OCI-LY1 (cell line): ENCODE data around the gene MAPT.

Experiments used
- H2AFZ ChIP-seq: fragments of 200-600 bp; sonication (generic), shearing (Covaris generic); 2 replicates; pipeline ENCODE4 v1.6.0; 2014; ENCODE audit warnings: antibody characterized with exemption, mild to moderate bottlenecking, low read length
- H3F3A ChIP-seq: fragments of 200-600 bp; sonication (generic), shearing (Covaris generic); 2 replicates; pipeline ENCODE4 v1.6.0; 2014; ENCODE audit warnings: mild to moderate bottlenecking, antibody characterized with exemption, low read length, moderate library complexity; ENCODE audit not compliant: insufficient read depth
- H3K27ac ChIP-seq: fragments of 200-600 bp; sonication (generic); 2 replicates; pipeline ENCODE4 v1.5.1; 2014; ENCODE audit warnings: low read length, mixed run types, mild to moderate bottlenecking, low read depth; ENCODE audit not compliant: poor library complexity, severe bottlenecking
- H3K27me3 ChIP-seq: fragments of 200-600 bp; sonication (generic); 2 replicates; pipeline ENCODE4 v1.6.0; 2014; ENCODE audit warnings: antibody characterized with exemption, mild to moderate bottlenecking, low read length, moderate library complexity; ENCODE audit not compliant: insufficient read depth
- H3K36me3 ChIP-seq: fragments of 200-600 bp; sonication (generic); 2 replicates; pipeline ENCODE4 v1.6.1; 2014; ENCODE audit warnings: mild to moderate bottlenecking, antibody characterized with exemption, low read length, moderate library complexity, mixed read lengths; ENCODE audit not compliant: insufficient read depth
- H3K4me1 ChIP-seq: fragments of 200-600 bp; sonication (generic); 2 replicates; pipeline ENCODE4 v1.5.1; 2014; ENCODE audit warnings: mild to moderate bottlenecking, low read length, moderate library complexity; ENCODE audit not compliant: insufficient read depth, severe bottlenecking
- H3K4me2 ChIP-seq: fragments of 200-600 bp; sonication (generic), shearing (Covaris generic); 2 replicates; pipeline ENCODE4 v1.6.1; 2014; ENCODE audit warnings: low read length
- H3K4me3 ChIP-seq: fragments of 200-600 bp; sonication (generic); 2 replicates; pipeline ENCODE4 v1.5.1; 2014; ENCODE audit warnings: low read length, low read depth, mild to moderate bottlenecking, mixed read lengths; ENCODE audit not compliant: poor library complexity, severe bottlenecking
- H3K79me2 ChIP-seq: fragments of 200-600 bp; shearing (Covaris generic); 2 replicates; pipeline ENCODE4 v1.6.1; 2016; ENCODE audit warnings: mixed run types, low read length, mixed read lengths; ENCODE audit not compliant: insufficient read depth
- H3K9ac ChIP-seq: fragments of 200-600 bp; sonication (generic), shearing (Covaris generic); 2 replicates; pipeline ENCODE4 v1.6.1; 2014; ENCODE audit warnings: mild to moderate bottlenecking, low read length, mixed read lengths
- H3K9me2 ChIP-seq: fragments of 200-600 bp; sonication (generic), shearing (Covaris generic); 2 replicates; pipeline ENCODE4 v1.6.1; 2014; ENCODE audit warnings: low read depth, mild to moderate bottlenecking, low read length, mixed read lengths
- H3K9me3 ChIP-seq: fragments of 200-600 bp; shearing (Covaris generic); 2 replicates; pipeline ENCODE4 v1.6.1; 2014; ENCODE audit warnings: low read length, mixed read lengths
- H4K20me1 ChIP-seq: fragments of 200-600 bp; sonication (generic), shearing (Covaris generic); 2 replicates; pipeline ENCODE4 v1.6.0; 2016; ENCODE audit warnings: mild to moderate bottlenecking, low read length; ENCODE audit not compliant: insufficient read depth
- CTCF ChIP-seq: fragments of 200-600 bp; sonication (generic), shearing (Covaris generic); IDR thresholded peaks from 2 replicates; pipeline ENCODE4 v1.5.1; 2017; ENCODE audit warnings: mild to moderate bottlenecking, antibody characterized with exemption, low read length, moderate library complexity, mixed read lengths
- EZH2 ChIP-seq: fragments of 200-600 bp; sonication (generic), shearing (Covaris generic); IDR thresholded peaks from 2 replicates; pipeline ENCODE4 v1.8.0; 2017; ENCODE audit warnings: borderline replicate concordance, mixed run types, mild to moderate bottlenecking, antibody characterized with exemption, low read length, moderate library complexity, mixed read lengths

MAPT gene

DNA sequence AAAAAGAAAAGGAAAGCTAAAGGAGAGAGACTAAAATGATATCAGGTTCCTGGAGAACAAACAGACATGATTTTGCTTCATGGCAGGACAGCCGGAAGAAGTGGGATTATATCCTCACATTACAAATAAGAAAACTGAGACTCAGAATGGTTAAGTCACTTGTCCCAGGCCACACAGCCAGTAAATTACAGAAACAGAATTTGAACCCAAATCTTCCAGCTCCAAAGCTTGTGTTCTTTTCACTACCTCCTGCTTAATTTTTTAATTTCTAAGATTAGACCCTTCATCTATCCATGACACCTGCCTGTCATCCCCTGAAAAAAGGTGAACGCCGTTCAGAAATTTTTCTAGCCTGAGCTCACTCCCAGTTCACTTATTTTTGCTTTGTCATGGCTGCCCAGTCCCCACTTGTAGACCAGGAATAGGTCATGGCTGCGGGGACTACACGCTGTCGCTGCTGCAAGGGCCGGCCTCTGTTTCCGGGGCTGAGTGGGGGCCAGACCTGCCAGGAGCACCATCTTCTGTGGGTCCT lies 36.1 kb downstream of the MAPT start:
- no peaks in the 10 kb centered on the region for H3K4me1 ChIP-seq
- H3K27ac ChIP-seq: no peak overlapping the region
- no peak overlapping the region for H3K4me3 ChIP-seq
- H3K27me3 ChIP-seq: no peaks in the 10 kb centered on the region
- no peaks in the 10 kb centered on the region for H3K79me2 ChIP-seq
- no peaks in the 10 kb centered on the region for H3F3A ChIP-seq
- no peaks in the 10 kb centered on the region for H3K36me3 ChIP-seq
- H3K9me3 ChIP-seq: no peaks in the 10 kb centered on the region
- TF ChIP-seq EZH2 (no peak), CTCF (no peak)
- H4K20me1 ChIP-seq: no peaks in the 10 kb centered on the region
- H3K9ac ChIP-seq: no peak overlapping the region
- H3K9me2 ChIP-seq: no peaks in the 10 kb centered on the region
- no peak overlapping the region for H2AFZ ChIP-seq
- no peak overlapping the region for H3K4me2 ChIP-seq

- H3K4me1 ChIP-seq: no peaks in the 10 kb centered on the region
- no peak overlapping the region for H3K4me2 ChIP-seq
- H3K9me2 ChIP-seq: no peaks in the 10 kb centered on the region
- no peaks in the 10 kb centered on the region for H3F3A ChIP-seq
- no peaks in the 10 kb centered on the region for H3K27me3 ChIP-seq
- H3K9me3 ChIP-seq: no peaks in the 10 kb centered on the region
- no peaks in the 10 kb centered on the region for H3K36me3 ChIP-seq
- no peak overlapping the region for H2AFZ ChIP-seq
- H3K79me2 ChIP-seq: no peaks in the 10 kb centered on the region
- no peak overlapping the region for H3K27ac ChIP-seq
- no peak overlapping the region for H3K4me3 ChIP-seq
- TF ChIP-seq CTCF (no peak), EZH2 (no peak)
- H3K9ac ChIP-seq: no peak overlapping the region
- no peaks in the 10 kb centered on the region for H4K20me1 ChIP-seq
Measured at GRCh38 chr17:45931677-45932076, 37.3 kb downstream of the MAPT start.

GRCh38 chr17:45934044-45934979 lies 40.0 kb downstream of the MAPT start:
- Histone ChIP-seq H3K27me3 (no peaks in the 10 kb centered on the region; the same call in 1 of the 2 replicates), H3K79me2 (no peaks in the 10 kb centered on the region), H3K4me2 (no peak overlapping the region), H3K9me2 (no peaks in the 10 kb centered on the region), H3K9ac (no peak overlapping the region), H3K36me3 (no peaks in the 10 kb centered on the region), H3K4me1 (no peaks in the 10 kb centered on the region), H3K9me3 (no peaks in the 10 kb centered on the region), H2AFZ (no peak overlapping the region), H3K27ac (no peak overlapping the region), H3K4me3 (no peak overlapping the region), H3F3A (no peaks in the 10 kb centered on the region), H4K20me1 (no peaks in the 10 kb centered on the region)
- TF ChIP-seq CTCF (no peak), EZH2 (no peak)
